NCI-H1436 treated with DMSO at 0.1 percent for 48 hours (cell line): ENCODE results near the gene TSHZ1.
"Not testable (repeated sequence)": the region's sequence is repeated elsewhere in the genome, so short reads cannot be mapped to it uniquely, and the experiment has no call there.

ENCODE experiments used
- DNase-seq: peaks from one replicate; lab custom pipeline; 2025; lab: John Stamatoyannopoulos, UW

Gene TSHZ1

GRCh38 chr18:75314606-75315005, 104.0 kb downstream of the TSHZ1 start:
- DNase-seq, result no peak

- no peak for DNase-seq
Measured at GRCh38 chr18:75316223-75316622, 105.6 kb downstream of the TSHZ1 start.

GRCh38 chr18:75316826-75317225, 106.2 kb downstream of the TSHZ1 start:
- DNase-seq, result no peak

- DNase-seq, result no peak
Measured at GRCh38 chr18:75317300-75317699, 106.7 kb downstream of the TSHZ1 start.

GRCh38 chr18:75317703-75318102, 107.1 kb downstream of the TSHZ1 start:
- no peak for DNase-seq

GRCh38 chr18:75319905-75320304, 109.3 kb downstream of the TSHZ1 start:
- DNase-seq, result no peak

DNA sequence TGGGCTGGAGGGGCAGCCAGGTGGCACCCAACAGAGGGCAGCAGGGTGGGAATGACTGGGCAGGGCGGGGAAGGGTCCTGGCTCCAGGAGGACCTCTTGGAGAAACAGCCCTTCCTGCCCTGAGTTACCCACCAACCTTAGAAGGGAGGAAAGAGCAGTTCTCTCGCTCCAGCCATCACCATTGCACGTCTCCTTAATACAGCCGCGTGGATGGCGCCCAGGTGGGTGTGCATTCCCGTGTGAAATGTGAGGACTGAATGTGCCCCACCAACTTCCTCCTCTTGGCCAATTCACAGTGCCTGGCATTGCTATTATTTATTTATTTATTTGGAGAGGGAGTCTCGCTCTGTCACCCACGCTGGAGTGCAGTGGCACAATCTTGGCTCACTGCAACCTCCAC, 109.9 kb downstream of the TSHZ1 start:
- DNase-seq, result no peak

GRCh38 chr18:75321431-75321830, 110.8 kb downstream of the TSHZ1 start:
- DNase-seq, result no peak

- DNase-seq, result no peak
Measured at GRCh38 chr18:75322206-75322605, 111.6 kb downstream of the TSHZ1 start.

GRCh38 chr18:75323821-75324585, 113.4 kb downstream of the TSHZ1 start:
- no peak for DNase-seq

DNA sequence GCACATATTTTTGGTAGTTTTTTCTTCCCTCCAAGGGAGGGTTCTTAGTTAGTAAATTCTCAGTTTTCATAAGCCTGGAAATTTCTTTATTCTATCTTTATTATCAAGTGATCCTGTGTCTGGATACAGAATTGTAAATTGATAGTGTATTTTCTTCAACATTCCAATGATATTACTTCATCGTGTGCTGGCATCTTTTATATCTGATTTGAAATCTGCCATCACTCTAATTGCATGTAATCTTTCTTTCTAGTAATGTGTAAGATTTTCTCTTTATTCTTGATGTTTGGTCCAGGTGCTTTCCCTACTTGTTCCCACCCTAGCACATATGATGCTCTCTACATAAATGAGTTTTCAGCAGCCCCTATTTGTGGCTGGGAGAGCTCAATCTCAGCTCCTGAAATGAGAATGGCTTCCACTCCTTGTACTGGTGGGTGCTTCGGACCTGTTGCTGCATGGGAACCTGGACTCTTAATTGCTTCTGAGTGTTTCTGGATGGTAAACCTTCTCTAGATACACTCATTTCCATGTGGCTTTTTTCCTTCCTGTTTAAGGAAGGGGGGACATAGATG, 114.2 kb downstream of the TSHZ1 start:
- no peak for DNase-seq

- not testable (repeated sequence) for DNase-seq
Measured at GRCh38 chr18:75329753-75330152, 119.2 kb downstream of the TSHZ1 start.

DNA sequence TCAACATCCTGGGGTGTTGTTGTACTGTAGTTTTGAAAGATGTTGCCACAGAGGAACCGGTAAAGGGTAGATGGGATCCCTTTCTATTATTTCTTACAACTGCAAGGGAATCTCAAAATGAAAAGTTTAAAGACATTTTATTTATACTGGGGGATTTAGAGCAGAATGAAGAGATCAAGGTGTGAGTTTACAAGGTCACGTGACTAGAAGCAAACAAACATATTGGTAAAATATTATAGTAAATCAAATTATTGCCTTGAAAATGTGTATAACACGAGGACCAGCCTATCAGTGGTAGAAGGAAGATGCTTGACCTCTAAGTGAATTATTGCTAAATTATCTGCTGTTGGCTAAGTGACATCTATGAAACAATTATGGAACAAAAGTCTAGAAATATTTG, 119.7 kb downstream of the TSHZ1 start:
- DNase-seq, result no peak

- no peak for DNase-seq
Measured at GRCh38 chr18:75334869-75335268, 124.3 kb downstream of the TSHZ1 start.

GRCh38 chr18:75335511-75335910, 124.9 kb downstream of the TSHZ1 start:
- DNase-seq, result no peak

- no peak for DNase-seq
Measured at GRCh38 chr18:75336767-75337166, 126.2 kb downstream of the TSHZ1 start.

GRCh38 chr18:75337348-75337747, 126.8 kb downstream of the TSHZ1 start:
- DNase-seq, result no peak

- no peak for DNase-seq
Measured at GRCh38 chr18:75338631-75339030, 128.0 kb downstream of the TSHZ1 start.
